NB4 (cell line): ENCODE results near the gene ISCA1.

Experiments
- CTCF ChIP-seq: IDR thresholded peaks from one replicate; pipeline ENCODE4 v1.5.1; 2012; ENCODE audit warnings: low read depth, low read length
- MAX ChIP-seq: IDR thresholded peaks from 2 replicates; pipeline ENCODE4 v1.6.1; 2011; ENCODE audit warnings: low read depth, low read length
- MYC ChIP-seq: IDR thresholded peaks from 2 replicates; pipeline ENCODE4 v1.6.1; 2011; ENCODE audit warnings: low read depth, low read length
- POLR2A ChIP-seq: IDR thresholded peaks from 2 replicates; pipeline ENCODE4 v1.6.1; 2011; ENCODE audit warnings: mild to moderate bottlenecking; ENCODE audit not compliant: insufficient read length; ENCODE audit errors: extremely low read depth

- TF ChIP-seq CTCF: no peak
- no peak for TF ChIP-seq MAX
- TF ChIP-seq POLR2A: no peak
- TF ChIP-seq MYC: no peak
These were observed 16.5 kb upstream of the ISCA1 start for GRCh38 chr9:86298873-86299272.
